Cardiac fibroblast (primary cell): Measurements from ENCODE around the gene CCSER1.
A peak's percentile ranks its signal among the peaks of the same experiment; 100 is the strongest.
"Not testable (repeated sequence)": the region's sequence is repeated elsewhere in the genome, so short reads cannot be mapped to it uniquely, and the experiment has no call there.

Experiments used
- DNase-seq, 2 donors: peaks; one replicate each; pipeline versions ENCODE4 v3.0.0 to v3.0.0-alpha.2; 2010; ENCODE audit warnings: low read depth in 2 of 2
- H3K4me3 ChIP-seq, 2 donors: replicated peaks in 1 of 2; 1 replicate in 1 of 2; 2 replicates in 1 of 2; pipeline ENCODE4 v1.5.1; 2011; ENCODE audit warnings: low read depth in 2 of 2, low read length in 2 of 2, mild to moderate bottlenecking in 2 of 2, moderate library complexity in 1 of 2
- TF ChIP-seq, protein P1 (sequence below): IDR thresholded peaks from one replicate; pipeline ENCODE4 v1.5.1; 2011; ENCODE audit warnings: low read depth, mild to moderate bottlenecking, low read length, inconsistent platforms

CCSER1 gene

DNA sequence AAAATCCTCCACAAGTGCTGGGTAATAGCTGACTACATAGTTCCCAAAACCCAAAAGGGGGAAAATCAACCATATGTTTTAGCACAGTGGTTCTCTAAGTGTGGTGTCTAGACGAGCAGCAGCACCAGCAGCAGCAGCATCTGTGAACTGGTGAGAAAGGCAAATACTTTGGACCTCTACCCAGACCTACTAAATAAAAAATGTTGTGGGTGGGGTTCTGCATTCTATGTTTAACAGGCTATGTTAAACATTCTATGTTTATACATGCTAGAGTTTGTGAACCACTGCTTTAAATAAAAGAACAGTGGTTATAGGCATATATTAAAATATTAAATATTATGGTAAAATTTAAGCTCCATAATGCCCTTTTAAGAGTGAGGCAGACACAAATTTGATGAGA is 1171.6 kb downstream of the CCSER1 start:
- no peak for DNase-seq
- H3K4me3 ChIP-seq = no peak overlapping the region
- TF ChIP-seq, protein P1, sequence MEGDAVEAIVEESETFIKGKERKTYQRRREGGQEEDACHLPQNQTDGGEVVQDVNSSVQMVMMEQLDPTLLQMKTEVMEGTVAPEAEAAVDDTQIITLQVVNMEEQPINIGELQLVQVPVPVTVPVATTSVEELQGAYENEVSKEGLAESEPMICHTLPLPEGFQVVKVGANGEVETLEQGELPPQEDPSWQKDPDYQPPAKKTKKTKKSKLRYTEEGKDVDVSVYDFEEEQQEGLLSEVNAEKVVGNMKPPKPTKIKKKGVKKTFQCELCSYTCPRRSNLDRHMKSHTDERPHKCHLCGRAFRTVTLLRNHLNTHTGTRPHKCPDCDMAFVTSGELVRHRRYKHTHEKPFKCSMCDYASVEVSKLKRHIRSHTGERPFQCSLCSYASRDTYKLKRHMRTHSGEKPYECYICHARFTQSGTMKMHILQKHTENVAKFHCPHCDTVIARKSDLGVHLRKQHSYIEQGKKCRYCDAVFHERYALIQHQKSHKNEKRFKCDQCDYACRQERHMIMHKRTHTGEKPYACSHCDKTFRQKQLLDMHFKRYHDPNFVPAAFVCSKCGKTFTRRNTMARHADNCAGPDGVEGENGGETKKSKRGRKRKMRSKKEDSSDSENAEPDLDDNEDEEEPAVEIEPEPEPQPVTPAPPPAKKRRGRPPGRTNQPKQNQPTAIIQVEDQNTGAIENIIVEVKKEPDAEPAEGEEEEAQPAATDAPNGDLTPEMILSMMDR = no peak

DNA sequence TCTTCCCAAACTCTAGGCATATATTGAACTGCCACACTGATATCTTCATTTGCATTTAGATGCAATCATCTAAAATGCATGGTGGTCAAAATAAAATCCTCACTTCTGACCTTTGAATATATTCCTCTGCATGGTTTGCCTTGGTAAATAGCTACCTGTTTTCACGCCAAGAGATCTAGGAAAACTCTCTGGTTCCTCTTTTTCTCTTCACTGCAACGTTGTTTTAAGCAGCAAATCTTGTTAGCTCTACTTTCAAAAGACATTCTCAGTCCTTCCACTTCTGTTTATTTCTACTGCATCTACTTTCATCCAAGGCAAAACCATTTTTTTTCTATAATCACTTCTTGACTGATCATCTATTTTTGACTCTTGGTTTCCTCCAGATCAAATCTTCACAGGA is 1174.9 kb downstream of the CCSER1 start:
- TF ChIP-seq, protein P1 = no peak

DNA sequence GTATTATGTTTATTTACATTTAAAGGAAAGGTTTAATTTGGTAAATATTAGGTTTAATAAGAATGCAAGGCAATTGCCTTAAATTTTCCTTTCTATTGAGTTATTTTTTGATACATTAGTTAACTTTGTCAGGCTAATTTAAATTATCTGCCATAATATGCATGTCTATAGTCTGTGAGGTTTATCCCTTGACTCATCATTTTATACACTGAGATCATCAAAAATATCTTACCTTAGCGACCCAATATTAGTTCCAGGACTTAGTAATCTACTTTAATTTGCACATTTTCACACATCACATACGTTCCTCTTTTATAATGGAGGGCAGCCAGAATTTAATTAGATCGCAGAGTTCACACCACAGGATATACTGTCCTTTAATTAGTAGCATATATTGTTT is 1177.1 kb downstream of the CCSER1 start:
- H3K4me3 ChIP-seq = no peak overlapping the region
- TF ChIP-seq, protein P1 = no peak
- no peak for DNase-seq

More for the DNA sequence above, 1174.9 kb downstream of the CCSER1 start:
- no peak overlapping the region for H3K4me3 ChIP-seq
- DNase-seq = no peak

DNA sequence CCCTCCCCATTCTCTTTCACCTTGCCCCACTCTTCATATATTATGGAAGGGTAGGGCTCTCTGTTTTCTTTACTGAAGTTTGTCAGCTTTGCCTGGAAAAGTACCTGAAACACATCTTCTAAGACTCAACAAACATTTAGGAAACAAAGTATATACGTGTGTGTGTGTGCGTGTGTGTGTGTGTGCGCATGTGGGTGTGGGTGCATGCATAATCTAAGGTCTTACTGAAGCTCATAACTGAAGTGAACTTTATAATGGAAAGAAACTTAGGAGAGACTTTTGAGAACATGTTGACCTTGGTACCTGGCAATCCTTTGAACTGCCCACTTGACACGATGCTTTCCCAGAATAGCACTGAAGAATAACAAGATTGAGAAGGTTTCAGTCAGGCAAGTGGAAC is 1190.2 kb downstream of the CCSER1 start:
- no peak for DNase-seq
- H3K4me3 ChIP-seq = no peak overlapping the region
- TF ChIP-seq, protein P1 = no peak

DNA sequence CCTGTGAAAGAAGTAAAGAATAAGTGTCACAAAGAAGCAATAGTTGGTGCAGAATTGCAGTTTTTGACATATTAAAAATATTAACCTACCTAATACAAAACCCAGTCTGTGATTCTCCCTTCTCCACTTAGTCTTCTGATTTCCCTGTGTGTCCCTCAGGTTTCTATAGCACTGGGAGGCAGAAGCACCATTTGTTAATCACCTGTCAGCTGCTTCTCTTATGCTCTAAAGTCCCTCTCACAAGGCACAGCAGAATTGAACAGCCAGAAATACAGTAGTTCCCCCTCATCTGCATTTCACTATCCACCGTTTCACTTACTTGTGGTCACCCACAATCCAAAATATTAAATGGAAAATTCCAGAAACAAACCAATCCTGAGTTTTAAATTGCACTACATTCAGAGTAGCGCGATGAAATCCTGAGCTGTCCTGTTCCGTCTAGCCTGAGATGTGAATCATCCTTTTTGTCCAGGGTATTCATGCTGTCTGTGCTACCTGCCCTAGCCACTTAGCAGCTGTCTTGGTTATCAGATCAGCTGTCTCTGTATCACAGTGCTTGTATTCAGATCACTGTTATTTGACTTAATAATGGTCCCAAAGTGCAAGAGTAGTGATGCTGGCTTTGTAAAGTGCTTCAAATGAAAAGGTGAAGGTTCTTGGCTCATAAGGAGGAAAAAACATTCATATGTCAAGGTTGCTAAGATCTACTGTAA is 1192.5 kb downstream of the CCSER1 start:
- no peak overlapping the region for H3K4me3 ChIP-seq
- TF ChIP-seq, protein P1 = no peak
- DNase-seq = no peak

DNA sequence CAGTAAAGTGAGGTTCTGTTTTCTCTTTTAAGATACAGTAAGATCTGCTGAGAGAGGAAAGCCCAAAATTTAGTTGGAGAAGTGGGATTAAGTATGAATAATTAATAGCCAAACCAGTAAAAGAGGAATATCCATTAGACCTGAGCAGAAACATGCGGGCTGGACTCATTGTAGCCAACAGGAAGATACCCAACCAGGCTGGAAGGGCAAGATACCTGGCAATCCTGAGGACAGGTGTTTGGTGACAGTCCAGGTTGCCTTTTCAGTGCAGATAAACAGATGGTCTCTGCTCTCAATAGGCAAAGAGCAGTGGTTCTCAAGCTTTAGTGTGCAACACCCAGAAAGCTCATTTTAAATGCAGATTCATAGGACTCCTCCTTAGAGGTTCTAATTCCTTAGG is 1195.8 kb downstream of the CCSER1 start:
- no peak overlapping the region for H3K4me3 ChIP-seq
- DNase-seq = no peak
- TF ChIP-seq, protein P1 = no peak

DNA sequence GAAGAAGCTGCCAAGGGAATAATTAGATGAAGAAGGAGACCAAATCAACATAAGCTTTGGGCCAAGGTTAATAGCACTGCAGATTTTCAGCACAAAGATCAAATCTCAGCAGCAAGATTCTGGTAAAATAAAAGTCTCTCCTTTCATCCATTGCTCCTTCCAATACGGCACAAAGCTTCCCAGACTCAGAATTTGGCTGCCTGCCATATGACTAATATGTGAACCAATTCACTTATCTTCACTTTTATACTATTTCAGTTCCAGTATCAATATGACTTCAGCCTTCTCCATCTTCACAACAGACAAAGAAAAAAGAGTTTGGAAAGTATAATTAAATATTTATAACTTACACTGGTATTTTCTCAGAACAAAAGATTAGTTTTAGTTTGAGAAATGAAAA is 1198.3 kb downstream of the CCSER1 start:
- DNase-seq = peak; percentile 48 to 88
- TF ChIP-seq, protein P1 = no peak
- H3K4me3 ChIP-seq = no peak overlapping the region

DNA sequence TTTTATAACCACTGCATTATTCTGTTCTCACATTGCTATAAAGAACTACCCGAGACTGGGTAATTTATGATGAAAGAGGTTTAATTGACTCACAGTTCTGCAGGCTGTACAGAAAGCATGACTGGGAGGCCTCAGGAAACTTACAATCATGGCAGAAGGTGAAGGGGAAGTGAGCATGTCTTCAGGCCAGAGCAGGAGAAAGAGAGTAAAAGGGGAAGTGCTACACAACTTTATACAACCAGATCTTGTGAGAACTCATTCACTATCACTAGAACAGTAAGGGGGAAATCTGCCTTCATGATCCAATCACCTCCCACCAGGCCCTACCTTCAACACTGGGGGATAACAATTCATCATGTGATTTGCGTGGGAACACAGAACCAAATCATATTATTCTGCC is 1199.0 kb downstream of the CCSER1 start:
- not testable (repeated sequence) for H3K4me3 ChIP-seq, DNase-seq
